Calu3 (cell line): ENCODE results near the gene PLEKHH3. TPM values are rescaled to one million over a fixed set of nuclear protein-coding genes. Genes with fewer than 3 reads are reported as not detected.
A peak's percentile ranks its signal among the peaks of the same experiment; 100 is the strongest.

Experiments used
- BruUV-seq: library from RNA; stranded (reverse); fragments of 400-500 nt; replicated peaks from 2 replicates; lab custom pipeline; 2021; lab: Mats Ljungman, UMichigan
- CTCF ChIA-PET: fragments of 300-600 bp; sonication (Branson Sonifier 250); formaldehyde crosslinking; loops from one replicate; lab custom pipeline; 2022; ENCODE audit warnings: antibody characterized with exemption; lab: Charles Lee
- DNase-seq: peaks from one replicate; pipeline ENCODE4 v3.0.0; 2022
- H3K27ac Mint-ChIP-seq: one replicate; pipeline ENCODE4 v1.8.0; 2022; ENCODE audit warnings: mixed read lengths; ENCODE audit not compliant: unreplicated experiment
- H3K27me3 Mint-ChIP-seq: one replicate; pipeline ENCODE4 v1.8.0; 2022; ENCODE audit warnings: mixed read lengths; ENCODE audit not compliant: unreplicated experiment
- H3K36me3 Mint-ChIP-seq: one replicate; pipeline ENCODE4 v1.8.0; 2022; ENCODE audit warnings: mild to moderate bottlenecking, moderate library complexity, mixed read lengths; ENCODE audit not compliant: insufficient read depth, unreplicated experiment
- H3K4me1 Mint-ChIP-seq: one replicate; pipeline ENCODE4 v1.8.0; 2022; ENCODE audit warnings: mild to moderate bottlenecking, low read depth, mixed read lengths; ENCODE audit not compliant: unreplicated experiment
- H3K4me3 Mint-ChIP-seq: one replicate; pipeline ENCODE4 v1.8.0; 2022; ENCODE audit warnings: mild to moderate bottlenecking, low read depth, moderate library complexity, mixed read lengths; ENCODE audit not compliant: unreplicated experiment
- H3K9me3 Mint-ChIP-seq: one replicate; pipeline ENCODE4 v1.8.0; 2022; ENCODE audit warnings: low read depth, mixed read lengths; ENCODE audit not compliant: unreplicated experiment
- intact Hi-C: fragments of 100-400 bp; cut with micrococcal nuclease; formaldehyde crosslinking; loops from one replicate; pipeline ENCODE4 v1.10.0; 2022; ENCODE audit not compliant: unreplicated experiment
- total RNA-seq: library from RNA; stranded (reverse); gene quantifications from 2 replicates; pipeline ENCODE4 v1.2.3, GENCODE V29; 2022
- TF ChIP-seq, protein P1 (sequence below): fragments of 200-600 bp; IDR thresholded peaks from one replicate; pipeline ENCODE4 v1.8.0; 2022; ENCODE audit warnings: antibody characterized with exemption; ENCODE audit not compliant: unreplicated experiment

Gene PLEKHH3
- total RNA-seq, 1 experiment from 2014 or later: 35.2 TPM

DNA sequence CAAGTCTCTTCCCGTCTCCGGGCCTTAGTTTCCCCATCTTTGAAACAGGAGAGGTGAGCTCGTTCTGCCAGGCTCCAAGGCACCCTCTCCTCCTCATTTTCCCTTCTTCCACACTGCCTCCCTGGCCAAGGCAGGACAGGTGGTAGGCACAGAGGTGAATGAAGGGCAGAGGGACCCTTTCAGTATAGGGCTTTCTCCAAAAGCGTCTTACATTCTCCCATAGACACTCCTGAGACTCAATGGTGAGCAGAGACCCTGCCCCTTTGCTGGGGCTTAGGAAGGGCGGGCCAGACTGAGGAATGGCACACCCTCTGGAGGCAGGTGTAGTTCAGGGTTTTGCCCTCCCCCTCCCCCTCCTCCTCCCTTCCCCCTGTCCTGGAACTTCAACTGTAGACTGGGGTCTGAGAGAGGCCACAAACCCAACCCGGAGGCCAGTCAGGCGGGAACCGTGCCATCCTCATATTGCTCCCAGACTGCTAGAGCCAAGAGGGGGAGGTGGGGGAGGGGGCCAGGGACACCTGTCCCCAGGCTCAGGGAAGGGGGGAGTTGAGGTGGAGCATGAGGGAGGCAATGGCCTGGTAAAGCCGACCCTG lies 1.9 kb downstream of the PLEKHH3 start:
- peak overlapping the region; percentile 43 for H3K27ac Mint-ChIP-seq
- peak overlapping the region; percentile 93 for H3K4me3 Mint-ChIP-seq
- CTCF ChIA-PET: interaction anchor here (0.6 to 2.3 kb wide), 6 partner anchors 9 to 96 kb away, joined by 3 to 8 read pairs (median 4); partner anchors contain the start of genes RETREG3 and TUBG1
- intact Hi-C loops: loop anchor here (5.0 to 10.0 kb wide), 3 partner anchors 68 to 98 kb away; partner anchors contain the start of genes PSMC3IP, RAMP2, RETREG3 and TUBG1
- H3K9me3 Mint-ChIP-seq: no peaks in the 10 kb centered on the region
- peak; percentile 32 for DNase-seq
- peaks cover 86% of the 10 kb centered on the region for H3K36me3 Mint-ChIP-seq
- H3K4me1 Mint-ChIP-seq: peaks cover 31% of the 10 kb centered on the region
- TF ChIP-seq, protein P1, sequence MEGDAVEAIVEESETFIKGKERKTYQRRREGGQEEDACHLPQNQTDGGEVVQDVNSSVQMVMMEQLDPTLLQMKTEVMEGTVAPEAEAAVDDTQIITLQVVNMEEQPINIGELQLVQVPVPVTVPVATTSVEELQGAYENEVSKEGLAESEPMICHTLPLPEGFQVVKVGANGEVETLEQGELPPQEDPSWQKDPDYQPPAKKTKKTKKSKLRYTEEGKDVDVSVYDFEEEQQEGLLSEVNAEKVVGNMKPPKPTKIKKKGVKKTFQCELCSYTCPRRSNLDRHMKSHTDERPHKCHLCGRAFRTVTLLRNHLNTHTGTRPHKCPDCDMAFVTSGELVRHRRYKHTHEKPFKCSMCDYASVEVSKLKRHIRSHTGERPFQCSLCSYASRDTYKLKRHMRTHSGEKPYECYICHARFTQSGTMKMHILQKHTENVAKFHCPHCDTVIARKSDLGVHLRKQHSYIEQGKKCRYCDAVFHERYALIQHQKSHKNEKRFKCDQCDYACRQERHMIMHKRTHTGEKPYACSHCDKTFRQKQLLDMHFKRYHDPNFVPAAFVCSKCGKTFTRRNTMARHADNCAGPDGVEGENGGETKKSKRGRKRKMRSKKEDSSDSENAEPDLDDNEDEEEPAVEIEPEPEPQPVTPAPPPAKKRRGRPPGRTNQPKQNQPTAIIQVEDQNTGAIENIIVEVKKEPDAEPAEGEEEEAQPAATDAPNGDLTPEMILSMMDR: no peak
- H3K27me3 Mint-ChIP-seq: no peaks in the 10 kb centered on the region
- BruUV-seq: no TSS peak

DNA sequence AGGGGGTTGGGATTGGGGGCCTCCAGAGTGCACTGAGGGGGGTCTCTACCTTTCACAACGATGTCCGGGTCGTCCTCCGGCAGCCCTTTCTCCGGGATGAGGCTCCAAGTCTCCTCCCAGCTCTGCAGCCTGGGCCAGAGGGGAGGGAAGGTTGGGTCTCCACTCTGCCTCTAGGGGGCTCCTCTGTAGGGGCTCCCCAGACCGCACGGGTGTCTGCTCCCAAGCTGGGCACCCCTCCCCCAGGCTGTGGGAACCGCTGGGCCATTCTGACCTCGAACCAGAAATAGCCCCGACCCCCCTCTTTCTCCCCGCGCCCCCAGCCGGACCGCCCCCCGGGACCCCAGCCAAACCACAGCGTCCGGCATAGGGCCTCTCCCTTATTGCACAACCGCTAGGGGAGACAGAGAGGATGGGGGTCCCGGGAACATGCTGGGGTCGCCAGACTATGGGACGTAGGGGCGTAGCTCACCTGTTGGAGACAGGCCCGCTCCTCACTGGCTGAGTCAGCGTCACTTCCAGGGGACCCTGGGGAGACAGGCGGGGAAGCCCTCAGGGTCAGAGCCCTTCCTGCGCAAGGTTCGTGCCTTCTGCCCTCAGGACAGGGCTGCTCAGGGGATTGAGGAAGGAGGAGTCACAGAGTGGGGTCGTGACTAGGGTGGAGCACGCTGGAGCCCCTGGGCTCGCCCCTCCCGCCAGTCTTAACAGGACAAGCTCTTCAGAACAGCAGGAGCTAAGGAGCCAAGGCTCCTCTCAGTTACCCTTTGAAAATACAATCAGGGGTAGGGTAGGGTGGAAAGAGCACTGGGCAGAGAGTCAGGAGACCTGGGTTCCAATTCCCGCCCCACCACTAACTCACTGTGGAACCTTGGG lies 2.7 kb downstream of the PLEKHH3 start:
- Mint-ChIP-seq H3K36me3 (peaks cover 86% of the 10 kb centered on the region), H3K27ac (peak overlapping the region; percentile 43), H3K4me3 (peak overlapping the region; percentile 93), H3K9me3 (no peaks in the 10 kb centered on the region), H3K27me3 (no peaks in the 10 kb centered on the region), H3K4me1 (peaks cover 31% of the 10 kb centered on the region)
- no TSS peak for BruUV-seq
- peak; percentile 60 for DNase-seq
- TF ChIP-seq, protein P1: peak; percentile 87
- intact Hi-C loops: loop anchor here (10.0 kb wide), 1 partner anchor 91 kb away; the partner anchor contains the start of gene RAMP2
- CTCF ChIA-PET: interaction anchor here (0.6 to 2.3 kb wide), 8 partner anchors 9 to 96 kb away, joined by 3 to 8 read pairs (median 4); partner anchors contain the start of genes RETREG3 and TUBG1

DNA sequence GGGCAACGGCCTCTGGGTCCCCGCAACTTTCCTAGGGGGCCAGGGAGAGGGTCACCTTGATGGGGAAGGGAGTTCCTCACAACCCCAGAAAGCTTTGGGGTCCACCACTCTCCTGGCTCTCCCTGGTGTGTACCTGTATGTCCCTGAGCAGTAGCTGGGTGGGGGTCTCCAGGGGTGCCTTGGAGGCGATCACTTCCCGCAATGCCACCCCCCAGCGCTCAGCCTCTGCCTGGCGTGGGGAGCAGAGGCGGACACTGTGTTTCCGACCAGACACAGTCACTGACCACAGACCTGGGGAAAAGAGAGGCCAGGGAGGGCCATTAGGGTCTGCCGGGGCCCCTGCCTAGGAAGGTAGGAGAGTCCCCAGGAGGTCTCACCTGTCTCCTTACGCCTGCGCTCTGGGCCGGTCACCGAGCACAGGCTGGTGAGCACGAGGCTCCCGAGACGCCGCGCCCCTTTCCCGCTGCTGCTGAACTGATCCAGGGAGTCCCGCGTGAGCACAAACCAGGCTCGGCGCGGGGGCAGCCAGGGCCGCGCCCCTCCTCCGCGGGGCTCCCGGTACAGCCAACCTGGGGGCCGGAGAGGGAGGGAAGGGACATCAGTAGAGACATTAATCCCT lies 3.4 kb downstream of the PLEKHH3 start:
- Mint-ChIP-seq H3K4me1 (peaks cover 34% of the 10 kb centered on the region), H3K4me3 (no peak overlapping the region), H3K27me3 (no peaks in the 10 kb centered on the region), H3K36me3 (peaks cover 86% of the 10 kb centered on the region), H3K9me3 (no peaks in the 10 kb centered on the region), H3K27ac (no peak overlapping the region)
- no TSS peak for BruUV-seq
- CTCF ChIA-PET: interaction anchor here (0.8 to 2.3 kb wide), 3 partner anchors 10 to 55 kb away, joined by 3 to 8 read pairs (median 5); no protein-coding TSS in a partner anchor
- TF ChIP-seq, protein P1: no peak
- no peak for DNase-seq
- intact Hi-C loops: loop anchor here (10.0 kb wide), 1 partner anchor 91 kb away; the partner anchor contains the start of gene RAMP2

DNA sequence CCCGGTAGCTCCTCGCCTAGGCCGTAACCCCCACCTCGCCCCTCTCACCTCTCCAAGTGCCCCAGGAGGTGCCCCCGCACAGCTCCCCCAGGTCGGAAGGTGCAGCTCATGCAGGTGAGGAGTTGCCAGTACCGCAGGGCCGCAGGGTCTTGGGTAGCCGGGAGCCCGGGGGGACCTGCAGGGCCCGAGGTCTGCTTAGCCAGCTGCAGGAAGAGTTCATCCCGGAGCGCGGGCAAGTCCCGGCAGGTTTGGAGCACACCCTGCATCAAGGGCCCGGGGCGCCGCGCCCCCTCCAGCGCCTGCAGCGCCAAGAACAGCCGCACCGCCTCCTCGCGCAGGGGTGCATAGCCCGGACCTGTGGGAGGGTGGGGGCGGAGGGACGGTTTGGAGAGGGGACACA lies 4.8 kb downstream of the PLEKHH3 start:
- no peak for DNase-seq
- H3K9me3 Mint-ChIP-seq: no peaks in the 10 kb centered on the region
- H3K27me3 Mint-ChIP-seq: no peaks in the 10 kb centered on the region
- no TSS peak for BruUV-seq
- H3K36me3 Mint-ChIP-seq: peaks cover 81% of the 10 kb centered on the region
- intact Hi-C loops: loop anchor here (10.0 kb wide), 1 partner anchor 93 kb away; the partner anchor contains the start of gene RAMP2
- TF ChIP-seq, protein P1: no peak
- peaks cover 35% of the 10 kb centered on the region for H3K4me1 Mint-ChIP-seq
- H3K27ac Mint-ChIP-seq: no peak overlapping the region
- H3K4me3 Mint-ChIP-seq: no peak overlapping the region
- CTCF ChIA-PET: interaction anchor here (1.7 kb wide), 1 partner anchor 53 kb away, joined by 4 read pairs; no protein-coding TSS in a partner anchor
